Measurements from ENCODE around the gene PROM1.

PROM1 gene

GRCh38 chr4:16029886-16030285, 53.9 kb downstream of the PROM1 start:
- no peak for DNase-seq (ENCODE audit: low read depth in 1 of 2, low spot score in 1 of 2)

GRCh38 chr4:16029262-16029661, 54.6 kb downstream of the PROM1 start:
- DNase-seq (ENCODE audit: low read depth in 1 of 2, low spot score in 1 of 2): no peak

GRCh38 chr4:16027626-16028025, 56.2 kb downstream of the PROM1 start:
- no peak for DNase-seq (ENCODE audit: low read depth in 1 of 2, low spot score in 1 of 2)

- no peak for DNase-seq (ENCODE audit: low read depth in 1 of 2, low spot score in 1 of 2)
Measured at GRCh38 chr4:16027114-16027513, 56.7 kb downstream of the PROM1 start.

GRCh38 chr4:16026160-16026761, 57.6 kb downstream of the PROM1 start:
- DNase-seq (ENCODE audit: low read depth in 1 of 2, low spot score in 1 of 2): no peak

- no peak for DNase-seq (ENCODE audit: low read depth in 1 of 2, low spot score in 1 of 2)
Measured at GRCh38 chr4:16025268-16025667, 58.6 kb downstream of the PROM1 start.

GRCh38 chr4:16023776-16024408, 59.9 kb downstream of the PROM1 start:
- DNase-seq (ENCODE audit: low read depth in 1 of 2, low spot score in 1 of 2): no peak

- no peak for DNase-seq (ENCODE audit: low read depth in 1 of 2, low spot score in 1 of 2)
Measured at GRCh38 chr4:16021804-16022560, 61.8 kb downstream of the PROM1 start.

- no peak for DNase-seq (ENCODE audit: low read depth in 1 of 2, low spot score in 1 of 2)
Measured at GRCh38 chr4:16019649-16020048, 64.2 kb downstream of the PROM1 start.

GRCh38 chr4:16018841-16019240, 65.0 kb downstream of the PROM1 start:
- DNase-seq (ENCODE audit: low read depth in 1 of 2, low spot score in 1 of 2): no peak

GRCh38 chr4:16018061-16018676, 65.7 kb downstream of the PROM1 start:
- DNase-seq (ENCODE audit: low read depth in 1 of 2, low spot score in 1 of 2): no peak

GRCh38 chr4:16016536-16016935, 67.3 kb downstream of the PROM1 start:
- no peak for DNase-seq (ENCODE audit: low read depth in 1 of 2, low spot score in 1 of 2)

GRCh38 chr4:16011173-16011572, 72.7 kb downstream of the PROM1 start:
- DNase-seq (ENCODE audit: low read depth in 1 of 2, low spot score in 1 of 2): no peak

GRCh38 chr4:16009153-16009552, 74.7 kb downstream of the PROM1 start:
- no peak for DNase-seq (ENCODE audit: low read depth in 1 of 2, low spot score in 1 of 2)

- DNase-seq (ENCODE audit: low read depth in 1 of 2, low spot score in 1 of 2): no peak
Measured at GRCh38 chr4:16007471-16008095, 76.2 kb downstream of the PROM1 start.

- no peak for DNase-seq (ENCODE audit: low read depth in 1 of 2, low spot score in 1 of 2)
Measured at GRCh38 chr4:16006771-16007446, 76.9 kb downstream of the PROM1 start.

GRCh38 chr4:16005676-16006075, 78.1 kb downstream of the PROM1 start:
- no peak for DNase-seq (ENCODE audit: low read depth in 1 of 2, low spot score in 1 of 2)

GRCh38 chr4:16001484-16001858, 82.4 kb downstream of the PROM1 start:
- peak in 1 of 2 donors; percentile 4 for DNase-seq (ENCODE audit: low read depth in 1 of 2, low spot score in 1 of 2)

GRCh38 chr4:16000708-16001483, 82.9 kb downstream of the PROM1 start:
- DNase-seq (ENCODE audit: low read depth in 1 of 2, low spot score in 1 of 2): no peak

GRCh38 chr4:15996773-15997172, 87.0 kb downstream of the PROM1 start:
- no peak for DNase-seq (ENCODE audit: low read depth in 1 of 2, low spot score in 1 of 2)
